ENCODE data around the gene ANO10. TPM values are rescaled to one million over a fixed set of nuclear protein-coding genes. Genes with fewer than 3 reads are reported as not detected.

ANO10 gene
- total RNA-seq, 2 donors from 2014 or later, result 83.8 to 112 TPM

DNA sequence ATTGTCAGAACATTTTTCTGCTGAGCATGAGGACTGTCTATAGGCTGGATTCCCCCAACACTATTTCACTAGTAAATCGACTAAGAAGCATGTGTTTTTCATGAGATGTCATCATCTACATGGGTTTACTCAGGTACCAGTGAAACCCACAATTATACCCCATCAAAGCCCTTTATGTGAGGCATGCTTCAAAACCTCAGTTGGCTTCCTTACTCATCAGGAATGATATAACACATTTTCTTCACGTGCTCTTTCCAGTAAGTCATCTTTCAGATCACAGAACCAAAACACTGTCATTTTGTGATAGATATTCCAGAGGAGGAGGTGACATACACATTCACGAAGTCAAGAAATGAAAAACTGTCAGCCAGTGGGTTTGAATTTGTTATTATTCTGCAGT, 116.5 kb downstream of the ANO10 start:
- DNase-seq, result no peak
- WGBS, 2 experiments (ENCODE audit: insufficient coverage in 1 of 2, insufficient read length in 1 of 2), result 67% methylated on average over 3 of the region's 3 CpGs; no CpG with 5 or more reads in 1 of the 2 experiments
- Histone ChIP-seq H3K9ac (ENCODE audit: extremely low read depth, low read length, poor library complexity, severe bottlenecking) (no peak overlapping the region), H3K36me3 (ENCODE audit: control insufficient read depth, insufficient read depth, low read length) (peaks cover 8% of the 10 kb centered on the region), H3K4me1 (ENCODE audit: control insufficient read depth, insufficient read depth, low read length) (no peaks in the 10 kb centered on the region), H3K27ac (ENCODE audit: low read depth, low read length) (no peak overlapping the region), H3K4me3 (ENCODE audit: low read length) (no peak overlapping the region), H3K27me3 (ENCODE audit: control insufficient read depth, insufficient read depth, low read length, poor library complexity, severe bottlenecking) (no peaks in the 10 kb centered on the region), H3K9me3 (ENCODE audit: control insufficient read depth, low read length) (no peaks in the 10 kb centered on the region)
- TF ChIP-seq, protein P1, sequence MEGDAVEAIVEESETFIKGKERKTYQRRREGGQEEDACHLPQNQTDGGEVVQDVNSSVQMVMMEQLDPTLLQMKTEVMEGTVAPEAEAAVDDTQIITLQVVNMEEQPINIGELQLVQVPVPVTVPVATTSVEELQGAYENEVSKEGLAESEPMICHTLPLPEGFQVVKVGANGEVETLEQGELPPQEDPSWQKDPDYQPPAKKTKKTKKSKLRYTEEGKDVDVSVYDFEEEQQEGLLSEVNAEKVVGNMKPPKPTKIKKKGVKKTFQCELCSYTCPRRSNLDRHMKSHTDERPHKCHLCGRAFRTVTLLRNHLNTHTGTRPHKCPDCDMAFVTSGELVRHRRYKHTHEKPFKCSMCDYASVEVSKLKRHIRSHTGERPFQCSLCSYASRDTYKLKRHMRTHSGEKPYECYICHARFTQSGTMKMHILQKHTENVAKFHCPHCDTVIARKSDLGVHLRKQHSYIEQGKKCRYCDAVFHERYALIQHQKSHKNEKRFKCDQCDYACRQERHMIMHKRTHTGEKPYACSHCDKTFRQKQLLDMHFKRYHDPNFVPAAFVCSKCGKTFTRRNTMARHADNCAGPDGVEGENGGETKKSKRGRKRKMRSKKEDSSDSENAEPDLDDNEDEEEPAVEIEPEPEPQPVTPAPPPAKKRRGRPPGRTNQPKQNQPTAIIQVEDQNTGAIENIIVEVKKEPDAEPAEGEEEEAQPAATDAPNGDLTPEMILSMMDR (conservative IDR thresholded peaks at IDR 0.05), result no peak
- peaks cover 1% of the 10 kb centered on the region for H3K9me3 Mint-ChIP-seq
- peaks cover 17% of the 10 kb centered on the region for H3K36me3 Mint-ChIP-seq (ENCODE audit: low read depth)
- no peak overlapping the region for H3K4me3 Mint-ChIP-seq
- H3K27me3 Mint-ChIP-seq (ENCODE audit: insufficient read depth), result no peaks in the 10 kb centered on the region
- no peak overlapping the region for H3K27ac Mint-ChIP-seq
- H3K4me1 Mint-ChIP-seq, result no peaks in the 10 kb centered on the region

DNA sequence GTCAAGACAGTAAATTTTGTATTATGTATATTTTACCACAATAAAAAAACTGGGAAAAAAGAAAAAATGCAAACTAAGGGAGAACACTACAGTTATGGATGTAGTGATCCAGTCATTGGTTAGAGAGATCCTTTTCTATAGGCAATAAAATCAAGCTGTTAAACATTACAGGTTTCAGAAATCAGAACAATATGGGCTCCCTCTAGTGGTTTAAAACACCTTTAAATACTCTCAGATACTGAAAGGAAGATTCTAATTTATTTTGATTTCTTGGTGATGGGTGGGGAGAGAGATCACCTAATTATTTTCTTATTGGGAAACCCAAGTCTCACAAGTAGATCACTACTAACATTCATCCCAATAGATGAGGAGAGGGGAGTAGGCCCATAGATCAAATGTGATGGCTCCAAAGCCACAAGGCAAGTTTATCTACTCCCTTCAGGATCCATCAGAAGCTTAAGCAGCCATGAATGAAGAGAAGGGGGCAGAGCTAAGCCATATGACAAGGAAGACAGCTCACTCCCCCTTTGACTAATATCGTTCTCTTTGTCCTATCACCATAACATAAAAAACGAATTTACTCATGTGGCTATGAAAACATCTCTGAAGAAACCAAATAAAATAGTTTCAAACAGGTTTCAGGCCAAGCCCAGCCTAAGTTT, 118.6 kb downstream of the ANO10 start:
- Mint-ChIP-seq H3K9me3 (no peaks in the 10 kb centered on the region), H3K36me3 (ENCODE audit: low read depth) (peaks cover 14% of the 10 kb centered on the region), H3K4me3 (no peak overlapping the region), H3K27ac (no peak overlapping the region), H3K4me1 (no peaks in the 10 kb centered on the region), H3K27me3 (ENCODE audit: insufficient read depth) (no peaks in the 10 kb centered on the region)
- H3K36me3 ChIP-seq (ENCODE audit: control insufficient read depth, insufficient read depth, low read length), result peaks cover 8% of the 10 kb centered on the region
- no peak overlapping the region for H3K9ac ChIP-seq (ENCODE audit: extremely low read depth, low read length, poor library complexity, severe bottlenecking)
- no peak overlapping the region for H3K27ac ChIP-seq (ENCODE audit: low read depth, low read length)
- no peaks in the 10 kb centered on the region for H3K27me3 ChIP-seq (ENCODE audit: control insufficient read depth, insufficient read depth, low read length, poor library complexity, severe bottlenecking)
- H3K9me3 ChIP-seq (ENCODE audit: control insufficient read depth, low read length), result no peaks in the 10 kb centered on the region
- H3K4me3 ChIP-seq (ENCODE audit: low read length), result no peak overlapping the region
- TF ChIP-seq, protein P1 (conservative IDR thresholded peaks at IDR 0.05), result peak; percentile 79
- 40% methylated on average over 2 of the region's 2 CpGs; no CpG with 5 or more reads in 1 of the 2 experiments for WGBS, 2 experiments (ENCODE audit: insufficient coverage in 1 of 2, insufficient read length in 1 of 2)
- H3K4me1 ChIP-seq (ENCODE audit: control insufficient read depth, insufficient read depth, low read length), result no peaks in the 10 kb centered on the region
- DNase-seq, result no peak

- no peak overlapping the region for H3K9ac ChIP-seq (ENCODE audit: extremely low read depth, low read length, poor library complexity, severe bottlenecking)
- H3K27ac ChIP-seq (ENCODE audit: low read depth, low read length), result no peak overlapping the region
- no peaks in the 10 kb centered on the region for H3K27me3 ChIP-seq (ENCODE audit: control insufficient read depth, insufficient read depth, low read length, poor library complexity, severe bottlenecking)
- no peak overlapping the region for H3K4me3 ChIP-seq (ENCODE audit: low read length)
- H3K36me3 Mint-ChIP-seq (ENCODE audit: low read depth), result peaks cover 20% of the 10 kb centered on the region
- peaks cover 4% of the 10 kb centered on the region for H3K4me1 ChIP-seq (ENCODE audit: control insufficient read depth, insufficient read depth, low read length)
- peaks cover 8% of the 10 kb centered on the region for H3K36me3 ChIP-seq (ENCODE audit: control insufficient read depth, insufficient read depth, low read length)
- no peak overlapping the region for H3K4me3 Mint-ChIP-seq
- DNase-seq, result no peak
- WGBS, 2 experiments (ENCODE audit: insufficient coverage in 1 of 2, insufficient read length in 1 of 2), result no CpG with 5 or more reads among the region's 1 CpG
- no peaks in the 10 kb centered on the region for H3K9me3 Mint-ChIP-seq
- H3K9me3 ChIP-seq (ENCODE audit: control insufficient read depth, low read length), result no peaks in the 10 kb centered on the region
- H3K27ac Mint-ChIP-seq, result no peak overlapping the region
- no peaks in the 10 kb centered on the region for H3K27me3 Mint-ChIP-seq (ENCODE audit: insufficient read depth)
- TF ChIP-seq, protein P1 (conservative IDR thresholded peaks at IDR 0.05), result no peak
- peaks cover 7% of the 10 kb centered on the region for H3K4me1 Mint-ChIP-seq
Measured at GRCh38 chr3:43499256-43499655, 122.6 kb downstream of the ANO10 start.
